GM18951 (cell line): ENCODE results near the gene EPS8L1.

ENCODE experiments used
- POLR2A ChIP-seq: IDR thresholded peaks from 4 replicates; pipeline ENCODE4 v1.6.1; 2011; ENCODE audit warnings: mild to moderate bottlenecking; ENCODE audit not compliant: insufficient read length, insufficient read depth; ENCODE audit errors: extremely low read depth
- in situ Hi-C: fragments of 300-500 bp; cut with MboI; formaldehyde crosslinking; loops from one replicate; pipeline ENCODE4 v1.12.0; 2022; ENCODE audit warnings: low sequenced_read_pairs, mixed read lengths, inconsistent platforms; ENCODE audit not compliant: unreplicated experiment

The EPS8L1 gene

DNA sequence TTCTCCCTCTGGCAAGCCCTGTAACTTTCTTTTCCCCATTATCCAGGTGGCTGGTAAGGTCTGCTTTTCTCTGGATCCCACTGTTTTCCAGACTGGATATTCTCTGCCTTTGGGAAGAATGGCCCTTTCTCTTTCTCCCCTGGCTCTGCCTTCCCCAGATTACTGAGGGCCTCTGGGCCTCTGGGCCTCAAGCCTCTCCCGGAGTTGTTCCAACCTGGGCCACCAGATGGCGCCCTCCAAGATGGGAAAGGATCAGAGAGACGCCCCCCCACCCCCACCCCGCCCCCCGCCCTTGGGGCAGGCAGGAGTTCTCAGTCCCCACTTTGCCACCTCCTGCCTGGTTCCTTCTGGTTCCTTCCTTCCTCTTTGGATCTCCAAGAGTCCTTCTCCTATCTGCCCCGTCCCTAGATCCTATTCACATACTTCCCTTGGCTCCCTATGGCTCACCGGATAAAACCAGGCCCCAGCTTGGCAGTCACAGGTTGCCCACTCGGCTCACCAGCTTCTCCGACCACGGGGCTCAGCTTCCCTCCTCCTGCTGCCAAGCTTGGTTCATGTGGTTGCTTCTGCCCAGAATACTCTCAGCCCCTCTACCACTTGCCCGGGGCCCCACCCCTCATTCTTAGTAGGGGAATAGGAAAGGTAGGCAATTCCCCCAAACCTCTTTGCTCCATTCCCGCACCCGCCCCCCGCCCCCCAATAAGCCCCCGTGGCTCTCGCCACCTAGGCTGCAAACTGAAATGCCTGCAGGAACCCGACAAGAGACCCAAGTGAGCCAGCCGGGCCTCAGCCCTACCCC, 13.1 kb downstream of the EPS8L1 start:
- in situ Hi-C loops = no loop called here
- no peak for TF ChIP-seq POLR2A

DNA sequence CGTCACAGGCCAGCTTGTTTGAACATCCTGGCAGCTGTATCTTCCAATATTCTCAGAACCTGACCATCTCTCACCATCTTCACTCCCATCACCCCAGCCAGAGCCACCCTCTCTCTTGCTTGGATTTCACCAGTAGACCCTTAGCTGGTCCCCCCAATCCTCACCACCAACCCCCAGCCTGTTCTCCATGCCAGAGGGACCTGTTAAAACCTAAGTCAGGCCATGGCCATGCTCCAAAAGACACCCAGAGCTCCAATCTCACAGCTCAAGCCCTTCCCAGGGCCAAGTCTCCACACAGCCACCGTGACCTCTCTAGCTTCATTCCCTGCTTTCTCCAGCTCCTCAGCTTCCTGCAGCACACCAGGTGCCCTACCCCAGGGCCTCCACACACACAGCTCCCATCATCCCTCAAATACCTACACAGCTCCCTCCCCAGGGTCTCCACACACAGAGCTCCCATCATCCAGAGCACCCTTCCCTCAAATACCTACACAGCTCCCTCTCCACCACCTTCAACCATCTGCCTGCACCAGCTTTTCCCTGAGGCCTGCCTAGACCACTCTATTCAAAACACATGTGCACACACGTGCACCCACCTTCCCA, 13.8 kb downstream of the EPS8L1 start:
- no peak for TF ChIP-seq POLR2A
- in situ Hi-C loops = no loop called here

DNA sequence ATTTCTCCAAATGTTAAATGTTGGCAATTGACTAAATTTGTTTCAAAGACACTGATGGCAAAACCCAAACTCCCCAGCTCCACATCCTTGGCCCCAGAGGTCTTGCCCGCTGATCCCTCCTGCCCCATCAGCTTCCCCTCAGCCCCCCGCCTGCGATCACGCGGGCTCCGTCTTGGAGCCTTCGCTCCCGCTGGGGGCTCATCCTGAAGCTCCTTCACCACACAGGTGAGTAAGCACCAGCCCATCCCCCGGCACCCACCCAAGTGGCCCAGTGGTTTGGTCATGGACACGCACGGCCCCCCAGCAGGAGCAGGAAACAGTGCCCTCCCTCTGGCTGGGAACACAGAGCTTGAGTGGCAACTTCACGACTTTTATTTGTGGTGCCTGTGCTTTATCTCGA, 14.9 kb downstream of the EPS8L1 start:
- in situ Hi-C loops = no loop called here

DNA sequence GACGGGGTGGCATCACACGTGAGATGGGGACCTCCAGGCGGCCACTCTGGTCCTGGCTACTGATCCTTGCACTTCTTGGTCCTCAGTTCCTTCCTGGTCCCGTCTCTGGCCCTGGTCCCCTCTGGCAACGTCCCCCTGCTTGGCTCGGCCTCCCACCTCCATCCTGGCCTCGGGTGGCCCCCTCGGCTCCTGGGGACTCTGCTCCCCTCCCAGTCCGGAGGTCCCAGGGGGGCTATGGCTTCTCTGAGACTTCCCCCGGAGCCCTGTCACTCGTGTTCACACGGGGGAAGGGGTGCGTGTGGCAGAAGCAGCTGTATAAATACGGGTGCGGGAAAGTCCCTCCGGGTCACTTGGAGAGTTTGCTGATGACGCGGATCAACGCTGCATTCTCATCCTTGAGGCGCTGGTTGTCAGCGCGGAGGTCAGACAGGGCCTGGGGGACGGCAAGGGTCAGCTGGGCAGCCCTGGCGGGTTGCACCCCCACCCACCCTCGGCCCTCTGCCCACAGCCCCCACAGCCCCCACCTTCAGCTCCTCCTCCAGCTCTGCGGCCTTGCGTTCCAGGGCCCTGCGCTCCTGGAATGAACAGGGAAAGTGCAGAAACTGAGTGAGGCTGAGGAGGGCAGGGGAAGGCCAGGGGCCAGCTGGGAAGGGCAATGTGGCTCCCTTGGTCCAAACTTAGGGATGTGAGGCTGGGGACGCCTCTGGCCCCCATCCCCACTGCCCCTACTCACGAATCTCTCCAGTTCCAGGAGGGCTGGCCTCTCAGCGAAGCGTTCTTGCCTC, 15.6 kb downstream of the EPS8L1 start:
- no peak for TF ChIP-seq POLR2A
- in situ Hi-C loops = no loop called here

More for the DNA sequence above, 14.9 kb downstream of the EPS8L1 start:
- no peak for TF ChIP-seq POLR2A

DNA sequence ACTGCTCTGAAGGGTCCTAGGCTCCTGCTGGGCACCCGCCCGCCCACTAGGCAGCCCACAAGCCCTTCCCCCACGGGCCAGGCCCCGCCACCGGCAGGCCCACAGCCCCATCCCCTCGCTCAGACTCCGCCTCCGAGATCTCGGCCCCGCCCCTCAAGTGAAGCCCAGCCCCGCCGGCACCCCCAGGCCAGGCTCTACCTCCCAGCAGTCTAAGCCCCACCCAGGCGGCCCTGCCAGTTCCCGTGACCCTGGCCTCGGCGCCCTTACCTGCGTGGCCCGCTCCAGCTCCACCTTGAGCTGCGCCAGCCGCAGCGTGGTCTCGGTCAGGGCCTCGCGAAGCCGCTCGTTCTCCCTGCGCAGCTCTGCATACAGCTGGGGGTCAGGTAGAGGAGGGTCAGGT, 16.3 kb downstream of the EPS8L1 start:
- no peak for TF ChIP-seq POLR2A
- in situ Hi-C loops = no loop called here

DNA sequence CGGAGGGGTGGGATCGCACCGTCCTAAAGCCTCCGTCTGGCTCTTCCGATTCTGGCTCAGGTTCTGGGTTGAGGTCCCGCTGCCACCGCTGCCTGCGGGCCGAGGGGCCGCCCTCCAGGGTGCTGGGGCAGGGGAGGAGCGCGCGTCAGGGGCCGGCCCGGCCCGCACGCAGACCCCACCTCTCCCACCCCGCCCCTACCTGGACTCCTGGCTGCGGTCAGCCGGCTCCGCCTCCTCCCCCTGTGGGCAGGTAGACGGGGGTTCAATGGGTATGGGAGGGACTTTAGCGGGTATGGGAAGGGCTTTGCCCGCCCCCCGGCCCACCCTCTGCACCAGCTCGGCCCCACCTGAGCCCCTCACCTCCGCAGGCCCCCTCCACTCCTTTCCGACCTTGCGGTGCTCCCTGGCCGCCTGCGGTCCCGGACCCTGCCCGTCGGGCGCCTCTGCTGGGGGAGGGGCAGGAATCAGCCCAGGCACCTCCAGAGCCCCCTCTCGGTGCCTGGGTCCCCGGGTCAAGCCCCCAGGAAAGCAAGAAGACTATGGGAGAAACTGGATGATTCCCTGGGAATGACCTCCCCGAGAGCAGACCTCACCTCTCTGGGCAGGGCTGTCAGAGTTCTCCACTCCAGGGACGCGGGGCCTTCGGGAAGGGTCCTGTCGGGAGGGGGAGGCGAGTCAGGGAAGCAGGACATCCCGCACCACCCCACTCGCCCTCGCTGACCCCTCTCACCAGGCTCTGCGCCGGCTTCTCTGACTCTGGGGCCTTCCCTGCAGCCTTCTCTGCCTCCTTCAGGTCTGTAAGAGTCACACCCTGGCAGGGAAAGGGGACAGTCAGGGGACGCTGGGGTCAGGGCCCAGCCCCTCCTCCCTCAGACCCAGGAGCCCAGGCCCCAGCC, 17.0 kb downstream of the EPS8L1 start:
- TF ChIP-seq POLR2A = no peak
- in situ Hi-C loops = no loop called here

DNA sequence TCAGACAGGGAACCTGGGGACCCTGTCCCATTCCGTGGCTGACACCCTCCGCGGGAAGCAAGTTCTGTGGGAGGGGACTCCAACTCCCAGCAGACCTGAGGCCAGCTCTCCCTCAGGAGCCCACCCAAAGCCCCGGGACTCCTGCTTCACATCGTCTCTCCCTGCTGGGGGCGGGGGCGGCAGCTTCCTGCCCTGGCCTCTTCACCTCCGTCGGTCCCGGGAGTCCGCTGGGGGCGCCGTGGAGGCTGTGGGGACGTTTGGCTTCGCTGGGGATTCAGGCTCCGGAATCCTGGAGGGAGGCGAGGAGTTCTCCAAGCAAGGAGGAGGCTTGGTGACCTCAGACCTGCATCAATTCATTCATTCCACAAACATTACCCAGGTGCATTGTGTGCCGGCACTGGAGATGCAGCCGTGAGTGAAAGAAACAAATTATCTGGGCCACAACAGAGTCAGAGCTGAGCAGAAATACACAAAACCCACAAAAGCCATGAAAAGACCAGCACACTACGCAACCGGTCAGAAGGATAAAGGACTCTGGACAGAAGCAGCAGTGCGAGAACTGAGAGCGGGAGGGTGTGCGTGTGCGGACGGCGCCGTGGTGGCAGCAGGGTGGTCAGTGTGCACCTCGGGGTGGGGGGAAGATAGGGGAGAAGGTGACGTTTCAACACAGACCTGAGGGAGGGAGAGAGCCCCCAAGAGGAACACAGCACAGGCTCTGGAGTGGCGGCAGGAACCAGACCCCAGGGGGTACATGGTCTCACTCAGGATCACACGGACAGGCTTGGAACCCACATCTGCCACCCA, 19.0 kb downstream of the EPS8L1 start:
- TF ChIP-seq POLR2A = no peak

DNA sequence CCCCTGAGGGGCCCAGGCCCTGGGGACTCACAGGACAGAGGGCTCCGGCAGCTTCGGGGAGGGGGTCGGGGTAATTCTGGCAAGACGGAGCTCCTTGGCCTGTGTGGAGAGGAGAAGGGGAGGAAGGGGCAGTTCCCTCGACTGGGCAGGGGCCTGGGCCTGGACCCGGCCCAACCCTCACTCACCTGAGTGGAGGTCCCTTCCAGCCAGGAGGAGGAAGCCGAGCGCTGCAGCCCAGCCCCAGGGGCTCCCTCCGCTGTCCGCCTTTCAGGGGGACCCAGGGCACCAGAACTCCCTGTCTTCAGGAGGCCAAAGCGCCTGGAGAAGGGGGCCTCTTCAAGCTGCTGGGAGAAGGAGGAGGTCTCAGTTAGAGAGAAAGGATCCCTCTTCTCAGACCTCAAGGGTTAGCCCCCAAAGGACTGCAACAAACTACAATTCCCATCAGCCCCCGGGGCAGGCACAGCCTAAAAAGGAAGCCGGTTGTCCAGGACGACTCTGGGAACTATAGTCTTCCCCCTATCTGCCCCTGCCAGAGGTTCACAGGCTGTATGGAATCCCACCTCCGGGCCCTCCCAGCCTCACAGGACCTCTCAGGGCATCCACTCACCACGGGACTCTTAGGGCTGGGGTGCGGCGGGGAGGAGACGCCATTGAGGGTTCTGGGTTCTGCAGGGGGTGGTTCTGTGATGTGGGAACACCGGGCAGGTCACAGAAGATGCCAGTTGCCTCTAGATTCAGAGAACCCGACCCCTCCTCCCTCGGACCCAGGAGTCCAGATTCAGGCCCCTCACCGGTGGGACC, 19.8 kb downstream of the EPS8L1 start:
- no peak for TF ChIP-seq POLR2A
- in situ Hi-C loops = no loop called here

More for the DNA sequence above, 19.0 kb downstream of the EPS8L1 start:
- in situ Hi-C loops = no loop called here

DNA sequence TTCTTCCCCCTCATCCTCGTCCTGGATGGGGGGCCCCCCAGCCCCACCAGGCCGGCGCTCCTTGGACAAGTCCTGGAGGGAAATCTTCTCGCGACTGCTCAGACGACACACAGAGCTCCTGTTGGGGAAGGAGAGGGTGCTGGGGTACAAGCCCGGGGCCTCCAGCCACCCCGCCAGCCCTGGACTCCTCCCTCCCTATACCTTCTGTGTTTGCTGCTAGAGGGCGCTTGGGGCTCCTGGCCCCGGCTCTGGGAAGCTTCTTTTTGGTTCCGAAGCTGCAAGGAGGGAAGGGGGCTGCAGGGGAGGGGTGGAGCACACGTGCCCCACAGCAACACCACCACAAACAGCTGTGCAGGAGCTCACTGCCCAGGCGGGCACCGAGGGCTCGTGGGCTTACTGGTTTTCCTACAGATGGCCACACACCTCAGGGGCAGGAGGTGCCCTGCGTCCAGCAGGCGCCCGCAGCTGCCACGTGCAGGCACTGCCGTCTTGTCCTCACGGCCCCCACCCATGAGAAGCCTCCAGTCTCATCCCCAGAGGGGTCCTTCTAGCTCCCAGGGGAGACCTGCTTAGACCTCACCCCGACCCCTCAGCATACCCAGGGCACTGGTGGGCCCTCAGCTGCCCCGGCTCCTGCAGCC, 20.5 kb downstream of the EPS8L1 start:
- no peak for TF ChIP-seq POLR2A
- in situ Hi-C loops = no loop called here

DNA sequence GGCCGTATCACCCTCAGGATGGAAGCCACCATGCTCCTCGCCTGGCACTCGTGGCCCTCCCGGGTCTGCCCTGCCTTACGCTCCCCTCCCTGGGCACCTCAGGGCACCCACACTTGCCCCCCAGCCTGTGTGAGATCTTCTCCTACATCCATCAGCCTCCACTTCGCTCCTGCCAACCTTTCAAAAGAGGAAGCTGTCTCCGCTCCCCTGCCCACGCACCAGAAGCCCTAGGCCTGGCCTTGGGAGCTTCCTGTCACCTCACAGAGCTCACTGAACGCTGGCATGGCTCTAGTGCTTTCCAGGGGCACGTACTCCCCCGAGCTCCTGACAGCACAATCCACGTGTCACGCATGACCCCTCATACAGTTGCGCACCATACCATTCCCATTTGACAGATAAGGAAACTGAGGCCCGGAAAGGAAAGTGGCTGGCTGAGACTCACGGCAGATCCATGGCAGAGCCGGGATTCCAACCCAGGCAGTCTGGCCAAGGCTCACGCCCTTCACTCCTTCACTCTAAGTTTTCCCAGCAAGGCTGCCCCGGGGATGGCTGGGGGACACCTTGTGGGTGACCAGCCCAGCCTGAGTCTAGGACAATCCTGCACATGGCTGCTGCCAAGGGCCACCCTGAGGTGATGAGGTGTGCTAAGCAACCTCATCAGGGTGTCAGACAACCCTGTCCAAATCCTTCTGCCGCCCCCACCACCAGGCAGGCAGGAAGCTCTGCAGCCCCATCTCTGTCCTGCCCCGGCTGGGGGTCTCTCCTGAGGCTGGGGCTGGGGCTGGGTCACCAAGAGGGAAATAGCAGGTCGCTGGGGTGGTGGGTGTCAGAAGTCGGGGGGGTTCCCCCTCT, 22.4 kb downstream of the EPS8L1 start:
- TF ChIP-seq POLR2A = no peak
- in situ Hi-C loops = no loop called here
